H9 (cell line): ENCODE results near the gene THY1. TPM values are rescaled to one million over a fixed set of nuclear protein-coding genes. Genes with fewer than 3 reads are reported as not detected.

Source experiments
- DNase-seq: peaks from one replicate; pipeline ENCODE4 v3.0.0-alpha.2; 2017
- H2AFZ ChIP-seq: one replicate; pipeline ENCODE4 v1.6.1; 2013; ENCODE audit warnings: mild to moderate bottlenecking, low read length, control low read depth, moderate library complexity
- H2AK5ac ChIP-seq: 2 replicates; pipeline ENCODE4 v1.6.1; 2013; ENCODE audit warnings: low read length, control low read depth, mixed read lengths; ENCODE audit not compliant: insufficient read length
- H2BK120ac ChIP-seq: one replicate; pipeline ENCODE4 v1.6.1; 2013; ENCODE audit warnings: low read depth, mild to moderate bottlenecking, low read length, control low read depth, inconsistent platforms; ENCODE audit not compliant: poor library complexity, severe bottlenecking
- H2BK12ac ChIP-seq: 2 replicates; pipeline ENCODE4 v1.6.1; 2013; ENCODE audit warnings: low read length, control low read depth, mixed read lengths, low read depth; ENCODE audit not compliant: insufficient read length
- H2BK15ac ChIP-seq: 2 replicates; pipeline ENCODE4 v1.6.1; 2013; ENCODE audit warnings: low read depth, low read length, control low read depth
- H2BK20ac ChIP-seq: one replicate; pipeline ENCODE4 v1.6.1; 2013; ENCODE audit warnings: low read depth, mild to moderate bottlenecking, low read length, control low read depth, inconsistent platforms; ENCODE audit not compliant: poor library complexity, severe bottlenecking
- H2BK5ac ChIP-seq: 2 replicates; pipeline ENCODE4 v1.6.1; 2013; ENCODE audit warnings: low read length, control low read depth, mixed read lengths; ENCODE audit not compliant: insufficient read length
- H3K14ac ChIP-seq: 2 replicates; pipeline ENCODE4 v1.6.1; 2013; ENCODE audit warnings: low read length, control low read depth; ENCODE audit not compliant: insufficient read depth
- H3K18ac ChIP-seq: 2 replicates; pipeline ENCODE4 v1.6.1; 2013; ENCODE audit warnings: low read depth, mild to moderate bottlenecking, mixed read lengths, low read length, control low read depth; ENCODE audit not compliant: insufficient read length
- H3K23ac ChIP-seq: 2 replicates; pipeline ENCODE4 v1.6.1; 2013; ENCODE audit warnings: low read length, control low read depth, mixed read lengths, low read depth; ENCODE audit not compliant: insufficient read length
- H3K23me2 ChIP-seq: 2 replicates; pipeline ENCODE4 v1.6.1; 2013; ENCODE audit warnings: low read depth, mild to moderate bottlenecking, mixed read lengths, low read length, control low read depth; ENCODE audit not compliant: insufficient read length, poor library complexity, severe bottlenecking
- H3K27ac ChIP-seq: 2 replicates; pipeline ENCODE4 v1.5.1; 2013; ENCODE audit warnings: low read length, control low read depth, mixed read lengths, low read depth; ENCODE audit not compliant: insufficient read length
- H3K27me3 ChIP-seq: 2 replicates; pipeline ENCODE4 v1.6.1; 2013; ENCODE audit warnings: low read length, control low read depth, inconsistent platforms; ENCODE audit not compliant: insufficient read depth
- H3K4ac ChIP-seq: 2 replicates; pipeline ENCODE4 v1.6.1; 2013; ENCODE audit warnings: low read depth, mild to moderate bottlenecking, control low read depth, inconsistent platforms, low read length, moderate library complexity
- H3K4me1 ChIP-seq: 2 replicates; pipeline ENCODE4 v1.6.1; 2013; ENCODE audit warnings: low read length, control low read depth, inconsistent platforms; ENCODE audit not compliant: insufficient read depth
- H3K4me2 ChIP-seq: 2 replicates; pipeline ENCODE4 v1.6.1; 2013; ENCODE audit warnings: low read length, control low read depth, mixed read lengths; ENCODE audit not compliant: insufficient read length, insufficient read depth
- H3K56ac ChIP-seq: 2 replicates; pipeline ENCODE4 v1.6.1; 2013; ENCODE audit warnings: low read depth, mild to moderate bottlenecking, mixed read lengths, low read length, control low read depth; ENCODE audit not compliant: insufficient read length
- H3K79me1 ChIP-seq: 2 replicates; pipeline ENCODE4 v1.6.1; 2013; ENCODE audit warnings: low read depth, mild to moderate bottlenecking, moderate library complexity, low read length, control low read depth, inconsistent platforms; ENCODE audit not compliant: insufficient read depth, poor library complexity, severe bottlenecking
- H3K79me2 ChIP-seq: 2 replicates; pipeline ENCODE4 v1.6.1; 2013; ENCODE audit warnings: low read length, control low read depth, inconsistent platforms; ENCODE audit not compliant: insufficient read depth
- H3K9ac ChIP-seq: 2 replicates; pipeline ENCODE4 v1.6.1; 2013; ENCODE audit warnings: low read length, control low read depth, mixed read lengths; ENCODE audit not compliant: insufficient read length; ENCODE audit errors: extremely low read depth
- H3K9me3 ChIP-seq: one replicate; pipeline ENCODE4 v1.6.1; 2013; ENCODE audit warnings: low read depth, low read length, inconsistent platforms; ENCODE audit not compliant: control insufficient read depth
- H3T11ph ChIP-seq: one replicate; pipeline ENCODE4 v1.6.1; 2013; ENCODE audit warnings: mild to moderate bottlenecking, low read length, control low read depth, inconsistent platforms
- H4K20me1 ChIP-seq: one replicate; pipeline ENCODE4 v1.6.1; 2013; ENCODE audit not compliant: control insufficient read depth, insufficient read length, insufficient read depth
- H4K5ac ChIP-seq: 2 replicates; pipeline ENCODE4 v1.6.1; 2013; ENCODE audit warnings: low read depth, mild to moderate bottlenecking, mixed read lengths, low read length, control low read depth; ENCODE audit not compliant: insufficient read length
- H4K8ac ChIP-seq: replicated peaks from 2 replicates; pipeline ENCODE4 v1.6.1; 2013; ENCODE audit warnings: low read length, control low read depth, mixed read lengths, low read depth; ENCODE audit not compliant: insufficient read length
- H4K91ac ChIP-seq: 2 replicates; pipeline ENCODE4 v1.6.1; 2013; ENCODE audit warnings: low read depth, mild to moderate bottlenecking, moderate library complexity, mixed read lengths, low read length, control low read depth; ENCODE audit not compliant: insufficient read length
- H3K27ac Mint-ChIP-seq, 3 experiments: 2 replicates in 2 of 3; 3 replicates in 1 of 3; pipeline ENCODE4 v1.8.0; 2020 to 2021; ENCODE audit warnings: mixed read lengths in 3 of 3, mild to moderate bottlenecking in 1 of 3, moderate library complexity in 1 of 3
- H3K27me3 Mint-ChIP-seq: 2 replicates; pipeline ENCODE4 v1.8.0; 2021; ENCODE audit warnings: low read depth, mild to moderate bottlenecking, moderate library complexity, mixed read lengths
- H3K36me3 Mint-ChIP-seq, 3 experiments: 2 replicates in 2 of 3; 3 replicates in 1 of 3; pipeline ENCODE4 v1.8.0; 2020 to 2021; ENCODE audit warnings: low read depth in 3 of 3, mixed read lengths in 3 of 3; ENCODE audit not compliant: insufficient read depth in 1 of 3
- H3K4me1 Mint-ChIP-seq, 2 experiments: 2 replicates each; pipeline ENCODE4 v1.8.0; 2020; ENCODE audit warnings: mixed read lengths in 2 of 2
- H3K4me3 Mint-ChIP-seq, 2 experiments: 2 replicates in 1 of 2; 3 replicates in 1 of 2; pipeline ENCODE4 v1.8.0; 2020 to 2021; ENCODE audit warnings: mild to moderate bottlenecking in 2 of 2, mixed read lengths in 2 of 2, moderate library complexity in 1 of 2
- H3K9me3 Mint-ChIP-seq, 2 experiments: 2 replicates in 1 of 2; 3 replicates in 1 of 2; pipeline ENCODE4 v1.8.0; 2020; ENCODE audit warnings: mild to moderate bottlenecking in 2 of 2, mixed read lengths in 2 of 2, moderate library complexity in 1 of 2
- CTCF ChIP-seq: fragments of 200-600 bp; sonication (generic); conservative IDR thresholded peaks from 3 replicates; pipeline ENCODE4 v1.8.0; 2021; ENCODE audit warnings: antibody characterized with exemption, mild to moderate bottlenecking
- WGBS: extraction: QIAGEN DNeasy Blood & Tissue Kit; methylation state at CpG from one replicate; pipeline ENCODE4 v1.1.7; 2013; ENCODE audit warnings: missing lambda C conversion rate, low lambda C conversion rate, mixed read lengths; ENCODE audit not compliant: insufficient read length; ENCODE audit errors: extremely low coverage; 5-methylcytosine and 5-hydroxymethylcytosine counted together
- total RNA-seq: library from RNA; stranded (reverse); gene quantifications from 2 replicates; pipeline ENCODE4 v1.2.1, GENCODE V29; 2021

Gene THY1
- total RNA-seq, 1 experiment from 2014 or later, result 176 TPM

GRCh38 chr11:119434591-119435330 lies 11.8 kb upstream of the THY1 start:
- Histone ChIP-seq H4K91ac (no peak overlapping the region), H3K23ac (no peak overlapping the region), H3K23me2 (no peaks in the 10 kb centered on the region), H3K79me1 (no peaks in the 10 kb centered on the region), H4K8ac (no peak overlapping the region), H3K9ac (no peak overlapping the region), H3K18ac (no peak overlapping the region), H2BK20ac (no peak overlapping the region), H3K4ac (no peak overlapping the region), H4K5ac (no peak overlapping the region), H3K79me2 (no peaks in the 10 kb centered on the region), H3K27me3 (no peaks in the 10 kb centered on the region), H4K20me1 (no peaks in the 10 kb centered on the region), H3K4me2 (no peak overlapping the region), H3K4me1 (peaks cover 5% of the 10 kb centered on the region), H2BK5ac (no peak overlapping the region), H2AFZ (no peak overlapping the region), H3K27ac (no peak overlapping the region), H2AK5ac (no peak overlapping the region), H3T11ph (no peak overlapping the region), H3K14ac (no peak overlapping the region), H2BK15ac (no peak overlapping the region), H2BK120ac (no peak overlapping the region), H3K9me3 (no peaks in the 10 kb centered on the region), H2BK12ac (no peak overlapping the region), H3K56ac (no peak overlapping the region)
- TF ChIP-seq CTCF, result no peak
- Mint-ChIP-seq H3K4me1 (peaks cover 32 to 40% of the 10 kb centered on the region in 2 experiments), H3K27ac (no peak overlapping the region; a peak in 1 of 7 replicates), H3K36me3 (peaks cover 0 to 9% (median 3%) of the 10 kb centered on the region in 3 experiments; a peak in 4 of 7 replicates), H3K9me3 (peaks cover 9 to 10% of the 10 kb centered on the region in 2 experiments), H3K27me3 (peaks cover 22% of the 10 kb centered on the region), H3K4me3 (no peak overlapping the region)
- DNase-seq, result no peak
- WGBS, result no CpG with 5 or more reads among the region's 1 CpG
